ENCODE data around the gene CILP.
"Not testable (repeated sequence)": the region's sequence is repeated elsewhere in the genome, so short reads cannot be mapped to it uniquely, and the experiment has no call there.

CILP gene, protein sequence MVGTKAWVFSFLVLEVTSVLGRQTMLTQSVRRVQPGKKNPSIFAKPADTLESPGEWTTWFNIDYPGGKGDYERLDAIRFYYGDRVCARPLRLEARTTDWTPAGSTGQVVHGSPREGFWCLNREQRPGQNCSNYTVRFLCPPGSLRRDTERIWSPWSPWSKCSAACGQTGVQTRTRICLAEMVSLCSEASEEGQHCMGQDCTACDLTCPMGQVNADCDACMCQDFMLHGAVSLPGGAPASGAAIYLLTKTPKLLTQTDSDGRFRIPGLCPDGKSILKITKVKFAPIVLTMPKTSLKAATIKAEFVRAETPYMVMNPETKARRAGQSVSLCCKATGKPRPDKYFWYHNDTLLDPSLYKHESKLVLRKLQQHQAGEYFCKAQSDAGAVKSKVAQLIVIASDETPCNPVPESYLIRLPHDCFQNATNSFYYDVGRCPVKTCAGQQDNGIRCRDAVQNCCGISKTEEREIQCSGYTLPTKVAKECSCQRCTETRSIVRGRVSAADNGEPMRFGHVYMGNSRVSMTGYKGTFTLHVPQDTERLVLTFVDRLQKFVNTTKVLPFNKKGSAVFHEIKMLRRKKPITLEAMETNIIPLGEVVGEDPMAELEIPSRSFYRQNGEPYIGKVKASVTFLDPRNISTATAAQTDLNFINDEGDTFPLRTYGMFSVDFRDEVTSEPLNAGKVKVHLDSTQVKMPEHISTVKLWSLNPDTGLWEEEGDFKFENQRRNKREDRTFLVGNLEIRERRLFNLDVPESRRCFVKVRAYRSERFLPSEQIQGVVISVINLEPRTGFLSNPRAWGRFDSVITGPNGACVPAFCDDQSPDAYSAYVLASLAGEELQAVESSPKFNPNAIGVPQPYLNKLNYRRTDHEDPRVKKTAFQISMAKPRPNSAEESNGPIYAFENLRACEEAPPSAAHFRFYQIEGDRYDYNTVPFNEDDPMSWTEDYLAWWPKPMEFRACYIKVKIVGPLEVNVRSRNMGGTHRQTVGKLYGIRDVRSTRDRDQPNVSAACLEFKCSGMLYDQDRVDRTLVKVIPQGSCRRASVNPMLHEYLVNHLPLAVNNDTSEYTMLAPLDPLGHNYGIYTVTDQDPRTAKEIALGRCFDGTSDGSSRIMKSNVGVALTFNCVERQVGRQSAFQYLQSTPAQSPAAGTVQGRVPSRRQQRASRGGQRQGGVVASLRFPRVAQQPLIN

GRCh38 chr15:65210770-65211481, at the start of gene CILP:
CILP (minus strand) TSS chr15:65211473; CDS start chr15:65209755, 1,718 bp downstream.
- DNase-seq, result no peak

DNA sequence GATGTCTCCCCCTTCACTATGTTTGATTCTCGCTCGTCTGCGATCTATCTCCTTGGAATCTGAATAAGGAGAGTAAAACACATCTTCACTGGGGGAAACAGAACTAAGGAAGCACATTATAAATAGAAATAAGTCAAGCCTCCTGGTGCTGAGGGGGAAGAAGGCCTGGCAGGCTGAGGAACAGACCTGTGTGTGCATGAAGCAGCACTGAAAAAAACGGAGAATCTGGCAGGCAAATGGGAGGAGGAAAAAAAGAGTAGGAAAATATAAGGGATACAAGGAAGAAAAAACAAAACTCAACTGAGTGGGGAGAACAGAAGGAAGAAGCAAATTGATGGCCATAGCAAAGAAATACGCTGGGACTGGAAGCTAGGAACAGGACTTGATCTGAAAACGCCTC, 49.7 kb upstream of the CILP start:
- no peak for DNase-seq

GRCh38 chr15:65259367-65259797, 48.1 kb upstream of the CILP start:
- no peak for DNase-seq

DNA sequence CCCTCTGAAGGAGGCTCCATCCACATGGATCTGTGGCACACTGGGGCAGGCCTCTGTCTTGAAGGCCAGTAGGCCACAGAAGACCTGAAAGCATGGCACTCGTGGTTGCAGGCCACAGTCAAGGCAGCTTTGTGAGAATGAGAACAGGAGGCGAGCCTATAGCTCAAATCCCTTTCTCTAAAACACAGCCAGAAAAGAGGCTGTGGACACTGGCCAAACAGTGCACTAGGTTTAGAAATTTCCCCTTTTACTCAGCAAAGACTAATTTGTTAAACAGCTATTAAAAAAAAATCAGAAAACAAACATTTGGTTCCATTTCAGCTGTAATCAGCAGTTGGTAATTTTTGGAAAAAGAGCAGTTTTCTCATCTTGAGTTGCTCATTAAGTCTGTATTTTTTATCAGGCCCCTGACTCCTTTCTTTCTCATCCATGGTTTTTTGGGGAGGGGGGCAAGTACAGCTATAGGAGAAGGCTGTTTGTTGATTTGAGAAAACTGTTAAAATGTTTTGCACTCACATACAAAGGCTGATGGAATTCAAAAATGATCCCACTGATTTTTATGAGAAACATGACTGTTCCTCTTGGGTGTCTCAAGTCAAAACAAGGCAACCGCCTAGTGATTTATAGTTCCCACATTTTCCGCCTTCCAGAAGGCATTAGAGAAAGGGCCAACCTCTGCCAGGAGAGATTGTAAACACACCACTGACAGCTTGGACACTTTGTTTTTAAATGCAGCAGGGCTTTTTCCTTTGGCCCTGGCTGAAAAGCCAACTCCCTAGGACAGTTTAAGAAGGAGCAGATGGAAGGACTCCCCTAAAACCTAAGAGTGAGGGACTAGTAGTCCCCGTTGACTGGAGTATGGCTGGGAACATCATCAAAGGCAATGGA, 47.3 kb upstream of the CILP start:
- DNase-seq, result no peak

GRCh38 chr15:65255486-65256140, 44.3 kb upstream of the CILP start:
- DNase-seq, result no peak

DNA sequence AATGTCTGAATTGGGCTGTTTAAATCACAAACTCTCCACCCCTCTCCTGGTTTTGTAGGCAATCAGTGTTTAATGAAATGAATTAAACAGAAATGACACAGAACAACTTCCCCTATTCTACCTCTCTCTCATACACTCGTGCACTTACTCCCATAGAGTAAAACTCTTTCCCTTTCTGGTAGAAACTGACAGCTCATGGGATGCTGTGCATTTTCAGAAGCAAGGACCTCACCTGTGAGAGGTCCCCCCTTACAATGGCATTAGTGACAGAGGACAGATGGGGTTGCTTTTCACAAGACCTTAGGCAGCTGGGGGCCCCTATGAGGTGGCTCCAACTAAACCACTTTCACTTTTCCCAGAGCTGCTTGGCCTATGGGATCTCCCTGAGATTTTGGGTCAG, 43.5 kb upstream of the CILP start:
- DNase-seq, result no peak

DNA sequence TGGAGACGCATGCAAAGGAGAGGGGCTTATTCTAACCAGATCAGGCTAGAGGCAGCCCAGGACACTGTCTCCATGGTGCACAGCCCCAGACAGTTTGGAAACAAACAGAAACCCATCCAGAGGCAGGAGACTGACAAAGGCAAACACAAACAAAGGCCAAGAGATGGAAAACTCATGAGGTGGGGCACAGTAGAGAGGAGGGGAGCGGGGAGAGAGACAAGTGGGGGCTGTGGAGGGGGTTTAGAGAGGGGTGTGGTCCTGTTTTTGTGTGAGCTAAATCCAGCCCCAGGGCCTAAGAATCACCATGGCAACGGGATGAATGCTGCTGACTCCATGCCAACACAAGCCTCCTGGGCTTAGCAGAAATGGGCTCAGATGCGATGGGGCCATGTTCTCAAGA, 43.1 kb upstream of the CILP start:
- no peak for DNase-seq

- DNase-seq, result no peak
Measured at GRCh38 chr15:65249641-65250040, 38.4 kb upstream of the CILP start.

GRCh38 chr15:65248511-65249255, 37.4 kb upstream of the CILP start:
- no peak for DNase-seq

GRCh38 chr15:65246939-65247338, 35.7 kb upstream of the CILP start:
- DNase-seq, result no peak

GRCh38 chr15:65246026-65246714, 34.9 kb upstream of the CILP start:
- DNase-seq, result no peak

GRCh38 chr15:65245096-65245856, 34.0 kb upstream of the CILP start:
- DNase-seq, result no peak

- DNase-seq, result no peak
Measured at GRCh38 chr15:65244638-65245037, 33.4 kb upstream of the CILP start.

GRCh38 chr15:65236443-65236842, 25.2 kb upstream of the CILP start:
- not testable (repeated sequence) for DNase-seq

DNA sequence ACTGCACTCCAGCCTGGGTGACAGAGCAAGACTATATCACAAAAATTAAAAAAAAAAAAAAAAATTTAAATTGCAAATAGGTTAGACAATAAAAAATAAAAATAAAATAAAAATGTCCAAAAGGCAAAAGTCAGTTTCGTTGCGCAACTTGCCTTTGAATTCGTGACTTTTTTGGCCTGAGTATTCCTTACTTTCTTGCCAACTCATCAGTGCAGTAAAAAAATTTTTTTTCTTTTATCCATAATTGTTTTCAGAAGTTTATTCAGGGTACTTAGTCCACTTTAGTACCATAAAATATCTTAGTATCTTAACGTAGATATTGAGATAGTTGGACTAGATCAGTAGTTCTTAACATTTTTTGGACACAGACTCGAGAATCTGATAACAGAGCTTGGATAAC, 22.4 kb upstream of the CILP start:
- no peak for DNase-seq

GRCh38 chr15:65232520-65232919, 21.2 kb upstream of the CILP start:
- DNase-seq, result no peak

- DNase-seq, result no peak
Measured at GRCh38 chr15:65231306-65231705, 20.0 kb upstream of the CILP start.

- DNase-seq, result not testable (repeated sequence)
Measured at GRCh38 chr15:65226901-65227300, 15.6 kb upstream of the CILP start.

DNA sequence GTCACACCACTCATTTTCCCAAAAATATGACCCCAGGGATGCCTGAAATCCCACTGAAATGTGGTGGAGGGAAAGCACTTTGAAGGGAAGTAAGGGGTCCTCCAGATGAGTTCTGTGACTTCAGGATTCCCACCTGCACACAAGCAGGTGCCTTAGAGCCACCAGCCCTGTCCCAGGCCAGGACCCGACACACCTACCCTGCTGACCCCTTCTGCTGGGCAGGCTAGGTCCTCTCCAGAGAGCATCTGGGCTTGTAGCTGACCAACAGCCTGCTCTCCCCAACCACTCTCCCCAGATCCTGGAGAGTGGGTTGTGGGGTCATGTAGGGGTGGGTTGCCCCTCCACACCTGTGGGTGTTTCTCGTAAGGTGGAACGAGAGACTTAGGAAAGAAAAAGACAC, 14.9 kb upstream of the CILP start:
- DNase-seq, result no peak

All from hematopoietic multipotent progenitor cell treated with erythropoietin and hydrocortisone succinate and interleukin-3 and kit ligand, for 6 days (in vitro differentiated cells).